Esophagus muscularis mucosa (tissue), 3 donors: Measurements from ENCODE around the gene SGCG.
"Not testable (repeated sequence)": the region's sequence is repeated elsewhere in the genome, so short reads cannot be mapped to it uniquely, and the experiment has no call there.

Source experiments
- EP300 ChIP-seq: sonication (generic); formaldehyde crosslinking; IDR thresholded peaks from one replicate; pipeline ENCODE4 v1.6.1; 2017; ENCODE audit warnings: antibody characterized with exemption
- POLR2AphosphoS5 ChIP-seq, 2 donors: sonication (generic); formaldehyde crosslinking; IDR thresholded peaks; one replicate each; pipeline ENCODE4 v1.6.1; 2017; ENCODE audit warnings: antibody characterized with exemption in 2 of 2

DNA sequence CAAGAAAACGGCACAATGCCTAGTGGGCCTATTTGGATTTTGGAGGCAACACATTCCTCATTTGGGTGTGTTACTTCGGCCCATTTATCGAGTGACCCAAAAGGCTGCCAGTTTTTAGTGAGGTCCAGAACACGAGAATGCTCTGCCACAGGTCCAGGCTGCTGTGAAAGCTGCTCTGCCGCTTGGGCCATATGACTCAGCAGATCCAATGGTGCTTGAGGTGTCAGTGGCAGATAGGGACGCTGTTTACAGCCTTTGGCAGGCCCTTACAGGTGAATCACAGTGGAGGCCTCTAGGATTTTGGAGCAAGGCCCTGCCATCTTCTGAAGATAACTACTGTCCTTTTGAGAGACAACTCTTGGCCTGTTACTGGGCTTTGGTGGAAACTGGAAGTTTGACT is 134.1 kb downstream of the SGCG start:
- TF ChIP-seq EP300; POLR2AphosphoS5 (IDR thresholded peaks at IDR 0.05): not testable (repeated sequence)
